GM10847 (cell line): ENCODE results near the gene CCT7.

Source experiments
- POLR2A ChIP-seq: IDR thresholded peaks from 2 replicates; pipeline ENCODE4 v1.6.1; 2011; ENCODE audit not compliant: insufficient read length; ENCODE audit errors: extremely low read depth

Gene CCT7

DNA sequence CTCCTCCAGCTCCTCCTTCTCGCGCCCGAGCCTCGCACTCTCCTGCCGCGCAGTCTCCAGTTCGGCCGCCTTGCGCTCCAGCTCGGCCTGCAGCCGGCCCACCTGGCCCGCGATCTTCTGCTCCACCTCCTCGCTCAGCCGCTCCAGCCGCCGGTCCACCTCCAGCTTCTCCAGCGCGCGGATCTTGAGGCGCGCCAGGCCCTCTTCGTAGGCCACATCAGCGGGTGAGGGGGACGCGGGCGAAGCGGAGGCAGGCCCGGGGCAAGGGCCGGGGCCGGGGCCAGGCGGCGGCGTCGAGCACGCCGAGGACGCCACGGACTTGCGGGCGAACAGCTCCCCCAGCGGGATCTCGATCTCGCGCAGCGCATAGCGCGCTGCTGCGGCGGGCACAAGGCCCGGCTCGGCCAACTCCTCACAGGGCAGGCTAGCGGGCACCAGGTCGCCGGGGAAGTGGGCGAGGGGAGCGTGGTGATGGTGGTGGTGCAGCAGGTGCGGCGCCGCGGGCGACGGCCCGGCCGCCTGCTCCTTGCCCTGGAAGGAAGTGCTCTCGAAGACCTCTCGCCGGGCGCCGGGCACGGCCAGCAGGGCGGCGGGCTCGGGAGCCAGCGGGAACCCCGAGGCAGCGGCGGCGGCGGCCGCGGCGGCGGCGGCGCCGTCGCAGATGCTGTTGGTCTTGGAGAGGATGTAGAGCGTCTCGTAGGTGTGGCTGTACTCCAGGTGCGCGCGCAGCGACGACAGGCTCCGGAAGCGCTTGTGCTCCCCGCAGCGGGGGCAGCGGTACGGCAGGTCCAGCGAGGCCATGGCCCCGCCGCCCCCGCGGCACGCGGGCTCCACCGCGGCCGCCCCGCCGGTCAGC is 35.0 kb downstream of the CCT7 start:
- TF ChIP-seq POLR2A = no peak

DNA sequence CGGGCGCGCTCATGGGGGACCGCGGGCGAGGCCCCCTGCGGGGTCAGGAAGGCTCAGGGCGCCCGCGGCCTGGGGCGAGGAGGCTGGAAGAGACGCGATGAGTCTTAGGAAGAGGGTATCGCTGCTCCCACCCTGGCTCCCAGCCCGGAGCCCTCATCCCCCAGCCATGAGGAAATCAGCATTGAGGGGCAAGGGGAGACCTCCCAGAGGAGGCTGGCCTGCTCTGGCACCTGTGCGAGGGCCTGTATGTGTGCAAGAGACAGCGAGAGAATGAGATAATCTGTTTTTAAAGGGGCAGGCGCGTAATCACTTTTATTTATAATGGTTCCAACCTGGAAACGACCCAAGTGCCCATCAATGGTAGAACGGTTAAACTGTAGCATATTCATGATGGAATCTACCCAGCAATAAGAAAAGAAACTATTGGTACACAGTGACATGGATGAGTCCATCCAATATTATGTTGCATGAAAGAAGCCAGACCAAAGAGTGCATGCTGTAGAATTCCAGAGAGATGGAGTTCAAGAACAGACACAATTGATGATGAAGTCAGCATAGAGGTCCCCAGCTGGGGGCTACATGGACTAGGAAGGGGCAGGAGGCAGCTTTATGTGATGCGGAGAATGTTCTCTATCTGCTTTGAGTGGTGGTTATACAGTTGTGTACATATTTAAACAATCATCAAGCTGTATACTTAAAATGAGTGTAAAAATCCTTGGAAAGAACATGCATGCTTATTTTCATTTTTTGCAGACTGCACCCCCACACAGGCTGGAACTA is 35.8 kb downstream of the CCT7 start:
- no peak for TF ChIP-seq POLR2A

- no peak for TF ChIP-seq POLR2A
These were observed 38.2 kb downstream of the CCT7 start for GRCh38 chr2:73272270-73272669.

GRCh38 chr2:73279852-73280251 is 45.7 kb downstream of the CCT7 start:
- TF ChIP-seq POLR2A = no peak

DNA sequence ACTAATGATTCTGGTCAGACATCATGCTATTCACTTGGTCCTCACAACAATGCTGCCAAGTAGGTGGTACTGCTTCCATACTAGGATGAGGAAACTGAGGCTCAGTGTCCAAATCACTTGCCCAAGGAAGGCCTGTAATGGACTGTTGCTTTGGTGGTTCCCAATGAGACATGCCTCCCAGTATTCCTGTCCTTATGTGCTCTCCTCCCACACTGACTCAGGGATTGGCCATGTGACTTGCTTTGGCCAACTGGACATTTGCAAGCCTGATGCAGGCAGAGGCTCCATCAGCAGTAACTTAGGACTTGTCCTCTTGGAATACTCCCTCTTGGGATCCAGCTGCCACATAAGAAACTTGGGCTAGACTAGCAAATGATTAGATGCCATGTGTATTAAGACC is 47.1 kb downstream of the CCT7 start:
- TF ChIP-seq POLR2A = no peak

GRCh38 chr2:73282924-73283544 is 48.9 kb downstream of the CCT7 start:
- no peak for TF ChIP-seq POLR2A

DNA sequence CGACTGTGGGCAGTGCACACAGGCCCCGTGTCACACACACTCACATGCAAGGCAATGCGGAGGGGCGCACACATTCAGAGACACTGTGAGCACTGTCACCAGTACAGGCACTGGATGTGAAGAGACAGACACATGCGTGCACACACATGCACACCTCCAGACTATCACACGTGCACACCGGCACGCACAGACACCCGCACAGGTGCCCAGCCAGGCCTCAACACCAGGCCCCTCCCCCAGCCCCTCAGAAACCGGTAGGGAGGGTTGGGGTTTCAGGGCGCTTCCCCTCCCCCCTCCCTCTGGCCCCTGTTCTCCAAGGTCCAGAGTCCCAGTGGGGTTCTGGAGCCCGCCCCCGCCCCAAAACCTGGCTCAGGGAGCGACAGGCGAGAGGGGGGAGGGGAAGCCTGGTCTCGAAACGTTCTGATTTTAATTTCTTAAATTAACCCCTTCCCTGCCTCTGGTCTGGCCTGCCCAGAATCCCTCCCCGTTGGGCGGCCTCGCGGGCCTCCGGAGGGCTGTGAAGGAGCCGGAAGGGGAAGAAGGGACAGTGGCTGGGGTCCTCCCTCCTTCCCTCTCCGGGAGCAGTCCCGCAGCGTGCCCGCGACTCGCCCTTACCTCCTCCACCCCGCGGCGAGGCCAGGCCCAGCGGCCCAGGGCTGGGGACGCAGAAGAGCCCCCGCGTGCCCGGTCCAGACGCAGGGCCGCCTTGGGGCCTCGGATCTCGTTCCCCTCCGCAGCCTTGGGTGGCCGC is 49.6 kb downstream of the CCT7 start:
- TF ChIP-seq POLR2A = no peak

DNA sequence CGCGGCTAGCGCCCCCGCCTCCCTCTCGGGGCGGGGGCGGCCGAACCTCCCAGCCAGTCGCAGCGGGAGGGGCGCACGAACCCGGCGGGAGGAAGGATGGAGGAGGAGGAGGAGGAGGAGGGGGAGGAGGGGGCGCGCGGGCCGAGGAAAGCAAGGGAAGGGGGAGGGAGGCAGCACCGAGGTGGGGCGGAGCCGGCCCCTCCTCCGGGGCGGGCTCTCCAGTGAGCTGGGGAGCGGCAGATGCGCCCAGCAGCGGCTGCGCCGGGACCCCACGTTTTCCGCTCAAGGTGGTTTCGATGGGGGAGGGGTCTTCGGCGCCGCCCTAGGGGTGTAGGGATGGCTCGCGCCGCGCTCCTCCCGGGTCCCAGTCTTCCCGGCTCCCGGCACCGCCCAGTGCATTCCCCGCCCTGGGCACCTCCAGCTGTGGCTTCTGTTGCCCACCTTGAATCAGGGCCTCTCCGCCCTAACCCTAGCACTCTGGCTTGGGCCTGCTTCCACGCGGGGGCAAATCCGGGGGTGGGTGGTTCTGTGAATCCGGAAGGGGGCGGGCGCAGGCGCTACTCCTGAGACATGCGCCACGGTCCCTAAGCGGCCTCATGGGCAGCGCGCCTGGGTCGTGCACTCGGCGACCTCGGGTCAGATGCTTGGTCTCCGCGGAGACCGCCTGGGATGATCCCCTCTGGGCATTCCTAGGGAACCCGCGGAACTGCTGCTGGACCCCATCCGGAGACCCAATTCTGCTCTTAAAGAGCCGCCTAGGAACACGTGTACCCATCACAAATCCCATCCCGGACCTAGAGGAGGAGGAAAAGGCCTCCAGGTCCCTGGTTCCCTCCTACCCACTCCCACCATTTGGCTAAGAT is 50.4 kb downstream of the CCT7 start, which contains the start of gene FBXO41:
FBXO41 (minus strand) TSS at position 183 of the 863 bp plus-strand sequence. CDS start 14,848 bp downstream, outside the sequence.
- TF ChIP-seq POLR2A = peak; percentile 42

DNA sequence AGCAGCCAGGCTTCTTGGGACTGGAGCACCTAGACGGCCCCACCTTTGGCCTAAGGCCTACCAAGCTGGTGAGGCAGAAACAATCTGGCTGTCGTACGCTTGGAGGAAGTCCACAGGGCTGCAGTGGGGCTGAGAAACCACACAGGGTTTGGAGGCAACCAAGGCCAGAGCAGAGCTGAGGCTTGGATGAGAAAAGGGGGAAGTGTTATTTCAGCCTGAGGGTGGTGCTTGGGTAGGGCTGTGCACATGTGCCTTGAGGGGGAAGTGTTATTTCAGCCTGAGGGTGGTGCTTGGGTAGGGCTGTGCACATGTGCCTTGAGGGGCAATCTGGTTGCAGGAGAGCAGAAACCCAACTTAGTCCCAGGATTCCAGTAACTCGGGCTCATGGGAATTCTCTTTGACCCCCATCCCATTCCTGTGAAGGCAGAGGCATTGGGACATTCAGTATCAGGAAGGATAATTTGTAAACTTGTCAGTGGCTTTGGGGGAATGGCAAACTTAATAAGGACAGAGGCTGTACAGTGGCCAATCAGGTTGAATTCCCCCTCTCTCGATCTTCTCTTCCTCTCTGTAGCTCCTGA is 51.1 kb downstream of the CCT7 start:
- no peak for TF ChIP-seq POLR2A

- no peak for TF ChIP-seq POLR2A
These were observed 52.1 kb downstream of the CCT7 start for GRCh38 chr2:73286134-73286655.

DNA sequence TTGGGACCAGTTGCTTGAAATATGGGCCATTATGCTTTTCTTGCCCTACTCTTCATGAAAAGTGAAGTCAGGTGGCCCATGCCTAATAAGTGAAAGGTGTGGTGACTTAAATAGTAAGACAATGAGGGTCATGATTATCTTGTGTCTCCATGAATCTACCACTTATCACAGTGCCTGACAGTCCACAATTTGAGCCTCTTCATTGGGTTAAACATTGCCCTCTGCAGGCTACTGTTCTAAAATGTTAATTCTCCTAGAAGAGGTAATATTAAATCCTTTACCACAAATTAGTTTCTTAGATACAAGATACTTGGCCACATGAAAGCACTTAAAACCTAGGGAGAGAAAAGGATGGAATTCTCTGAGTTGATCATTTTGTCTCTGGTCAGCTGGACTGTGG is 55.2 kb downstream of the CCT7 start:
- no peak for TF ChIP-seq POLR2A

DNA sequence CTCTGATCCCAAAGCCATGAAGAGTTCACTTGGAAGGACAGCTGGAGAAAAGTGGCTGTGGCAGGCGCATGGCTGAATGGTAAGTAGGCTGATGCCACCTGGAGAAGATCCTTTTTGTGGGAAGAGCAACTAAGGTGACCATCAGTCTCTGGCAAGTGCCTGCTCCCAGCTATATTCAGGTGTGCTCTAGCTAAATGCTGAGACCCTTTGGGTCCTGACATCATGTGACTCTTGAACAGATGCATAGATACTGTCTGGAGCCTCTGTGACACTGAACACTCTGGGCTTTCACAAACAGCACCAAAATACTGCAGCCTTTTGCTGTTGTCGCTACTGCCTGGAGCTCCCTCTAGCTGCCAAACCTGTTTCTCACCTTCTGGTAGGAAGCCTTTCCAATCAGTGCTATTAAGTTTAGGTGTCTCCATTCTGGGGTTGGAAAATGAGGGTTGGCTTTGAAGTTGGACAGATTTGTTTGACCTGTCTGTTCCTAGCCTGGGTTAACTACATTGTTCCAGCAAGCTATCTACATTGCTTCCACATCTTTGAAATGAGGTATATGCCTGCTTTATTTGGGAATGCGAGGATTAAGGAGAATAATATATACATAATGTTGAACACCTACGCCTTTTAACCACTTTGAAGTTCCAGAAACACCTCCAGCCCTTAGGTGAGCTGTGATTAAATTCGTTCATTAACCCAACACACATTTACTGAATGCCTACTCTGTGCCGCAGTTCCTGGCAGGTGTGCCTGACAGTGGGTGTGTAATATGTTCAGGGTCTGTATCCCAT is 56.1 kb downstream of the CCT7 start:
- no peak for TF ChIP-seq POLR2A

GRCh38 chr2:73291093-73291460 is 57.0 kb downstream of the CCT7 start:
- no peak for TF ChIP-seq POLR2A
